AG10803 (cell line): ENCODE data around the gene NOS1.

Source experiments
- DNase-seq: peaks from one replicate; pipeline ENCODE4 v3.0.0; 2010; ENCODE audit warnings: low read depth
- H3K4me3 ChIP-seq: 2 replicates; pipeline ENCODE4 v1.5.1; 2011; ENCODE audit warnings: mild to moderate bottlenecking, low read length, control low read depth
- CTCF ChIP-seq: conservative IDR thresholded peaks from 2 replicates; pipeline ENCODE4 v1.5.1; 2011; ENCODE audit warnings: mild to moderate bottlenecking, low read length, control low read depth, inconsistent platforms

NOS1 gene

GRCh38 chr12:117363953-117364486 lies 2.6 kb upstream of the NOS1 start:
- TF ChIP-seq CTCF: 0 out of 2 replicates have a peak, but pooled peaks have one; percentile 12
- no peak overlapping the region for H3K4me3 ChIP-seq
- no peak for DNase-seq

- H3K4me3 ChIP-seq: no peak overlapping the region
- TF ChIP-seq CTCF: no peak
- DNase-seq: no peak
These were observed 1.7 kb upstream of the NOS1 start for GRCh38 chr12:117363056-117363662.

GRCh38 chr12:117362391-117362790 lies 965 bp upstream of the NOS1 start:
- TF ChIP-seq CTCF: no peak
- H3K4me3 ChIP-seq: no peak overlapping the region
- no peak for DNase-seq

- H3K4me3 ChIP-seq: no peak overlapping the region
- no peak for DNase-seq
- TF ChIP-seq CTCF: no peak
These were observed 479 bp upstream of the NOS1 start for GRCh38 chr12:117361905-117362304.

DNA sequence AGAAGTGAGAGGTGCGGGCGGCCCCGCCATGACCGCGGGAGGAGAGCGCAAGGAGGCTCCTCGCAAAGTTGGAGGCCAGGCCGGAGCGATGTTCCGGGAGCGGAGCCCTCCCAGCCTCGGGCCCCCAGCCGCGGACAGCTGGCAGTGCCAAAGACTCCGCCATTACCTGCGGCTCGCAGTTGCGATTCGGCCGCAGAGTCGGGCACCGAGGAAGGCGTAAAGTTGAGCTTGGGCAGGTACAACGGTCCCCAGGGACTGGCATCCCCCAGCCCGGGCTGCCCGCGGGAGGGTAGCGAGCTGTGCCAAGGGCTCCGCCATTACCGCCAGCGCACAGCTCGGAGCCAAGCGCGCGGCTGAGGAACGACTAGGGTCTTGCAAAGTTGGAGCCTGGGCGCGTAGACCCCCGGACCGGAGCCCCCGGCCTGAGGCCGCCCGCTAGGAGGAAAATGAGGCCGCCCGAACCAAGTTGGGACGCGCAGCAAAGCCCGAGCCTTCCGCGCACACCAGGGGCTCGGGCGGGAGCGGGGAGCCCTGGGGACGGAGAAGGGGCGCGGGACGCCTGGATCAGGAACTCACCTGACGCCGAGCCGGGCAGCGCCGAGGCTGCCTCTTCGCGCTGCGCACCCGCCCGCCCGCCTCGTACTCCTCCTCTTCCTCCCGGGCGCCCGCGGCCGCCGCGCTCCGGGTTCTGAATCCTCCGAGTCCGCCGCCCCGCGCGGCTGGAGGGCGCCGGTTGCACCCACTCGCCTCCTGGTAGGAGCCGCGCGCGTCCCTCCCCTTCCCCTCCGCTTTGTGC lies 677 bp downstream of the NOS1 start:
- DNase-seq: no peak
- H3K4me3 ChIP-seq: no peak overlapping the region
- TF ChIP-seq CTCF: no peak

DNA sequence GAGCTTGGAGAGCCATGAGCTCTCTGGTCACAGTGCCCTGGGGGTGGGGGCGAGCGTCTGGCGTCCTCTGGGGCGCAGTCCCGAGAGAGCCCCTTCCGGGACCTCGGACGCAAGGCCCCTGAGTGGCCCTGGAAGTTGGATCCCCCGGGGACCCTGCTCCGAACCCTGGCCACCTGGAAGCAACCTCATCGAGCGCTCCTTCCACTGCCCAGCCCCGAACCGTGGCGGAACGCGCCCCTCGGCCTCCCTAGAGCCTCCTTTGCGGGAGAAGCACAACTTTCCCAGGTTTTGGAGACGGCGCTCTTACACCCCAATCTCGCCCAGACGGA lies 1.2 kb downstream of the NOS1 start:
- no peak for TF ChIP-seq CTCF
- no peak for DNase-seq
- H3K4me3 ChIP-seq: no peak overlapping the region
